Calu3 (cell line): ENCODE results near the gene MDH1B. TPM values are rescaled to one million over a fixed set of nuclear protein-coding genes. Genes with fewer than 3 reads are reported as not detected.

Experiments
- BruUV-seq: library from RNA; stranded (reverse); fragments of 400-500 nt; replicated peaks from 2 replicates; lab custom pipeline; 2021; lab: Mats Ljungman, UMichigan
- CTCF ChIA-PET: fragments of 300-600 bp; sonication (Branson Sonifier 250); formaldehyde crosslinking; loops from one replicate; lab custom pipeline; 2022; ENCODE audit warnings: antibody characterized with exemption; lab: Charles Lee
- DNase-seq: peaks from one replicate; pipeline ENCODE4 v3.0.0; 2022
- H3K27ac Mint-ChIP-seq: one replicate; pipeline ENCODE4 v1.8.0; 2022; ENCODE audit warnings: mixed read lengths; ENCODE audit not compliant: unreplicated experiment
- H3K27me3 Mint-ChIP-seq: one replicate; pipeline ENCODE4 v1.8.0; 2022; ENCODE audit warnings: mixed read lengths; ENCODE audit not compliant: unreplicated experiment
- H3K36me3 Mint-ChIP-seq: one replicate; pipeline ENCODE4 v1.8.0; 2022; ENCODE audit warnings: mild to moderate bottlenecking, moderate library complexity, mixed read lengths; ENCODE audit not compliant: insufficient read depth, unreplicated experiment
- H3K4me1 Mint-ChIP-seq: one replicate; pipeline ENCODE4 v1.8.0; 2022; ENCODE audit warnings: mild to moderate bottlenecking, low read depth, mixed read lengths; ENCODE audit not compliant: unreplicated experiment
- H3K4me3 Mint-ChIP-seq: one replicate; pipeline ENCODE4 v1.8.0; 2022; ENCODE audit warnings: mild to moderate bottlenecking, low read depth, moderate library complexity, mixed read lengths; ENCODE audit not compliant: unreplicated experiment
- H3K9me3 Mint-ChIP-seq: one replicate; pipeline ENCODE4 v1.8.0; 2022; ENCODE audit warnings: low read depth, mixed read lengths; ENCODE audit not compliant: unreplicated experiment
- CTCF ChIP-seq: fragments of 200-600 bp; IDR thresholded peaks from one replicate; pipeline ENCODE4 v1.8.0; 2022; ENCODE audit warnings: antibody characterized with exemption; ENCODE audit not compliant: unreplicated experiment
- intact Hi-C: fragments of 100-400 bp; cut with micrococcal nuclease; formaldehyde crosslinking; loops from one replicate; pipeline ENCODE4 v1.10.0; 2022; ENCODE audit not compliant: unreplicated experiment
- total RNA-seq: library from RNA; stranded (reverse); gene quantifications from 2 replicates; pipeline ENCODE4 v1.2.3, GENCODE V29; 2022

The MDH1B gene
- total RNA-seq, 1 experiment from 2014 or later: 0.94 TPM

- TF ChIP-seq CTCF: no peak
- Mint-ChIP-seq H3K27ac (no peak overlapping the region), H3K9me3 (no peaks in the 10 kb centered on the region), H3K4me1 (no peaks in the 10 kb centered on the region), H3K27me3 (no peaks in the 10 kb centered on the region), H3K4me3 (no peak overlapping the region), H3K36me3 (peaks cover 39% of the 10 kb centered on the region)
- no TSS peak for BruUV-seq
- intact Hi-C loops: no loop called here
- CTCF ChIA-PET: interaction anchor here (0.6 kb wide), 1 partner anchor 129 kb away, joined by 3 read pairs; no protein-coding TSS in a partner anchor
- DNase-seq: no peak
These were observed 27.5 kb upstream of the MDH1B start for GRCh38 chr2:206792645-206793044.

- Mint-ChIP-seq H3K4me3 (no peak overlapping the region), H3K27ac (no peak overlapping the region), H3K9me3 (no peaks in the 10 kb centered on the region), H3K27me3 (no peaks in the 10 kb centered on the region), H3K36me3 (peaks cover 31% of the 10 kb centered on the region), H3K4me1 (no peaks in the 10 kb centered on the region)
- intact Hi-C loops: no loop called here
- BruUV-seq: no TSS peak
- no peak for DNase-seq
- CTCF ChIA-PET: no interaction called here
- no peak for TF ChIP-seq CTCF
These were observed 25.3 kb upstream of the MDH1B start for GRCh38 chr2:206790311-206790935.

- DNase-seq: no peak
- Mint-ChIP-seq H3K27ac (no peak overlapping the region), H3K4me1 (no peaks in the 10 kb centered on the region), H3K9me3 (no peaks in the 10 kb centered on the region), H3K36me3 (peaks cover 24% of the 10 kb centered on the region), H3K27me3 (no peaks in the 10 kb centered on the region), H3K4me3 (no peak overlapping the region)
- CTCF ChIA-PET: no interaction called here
- no TSS peak for BruUV-seq
- intact Hi-C loops: no loop called here
- TF ChIP-seq CTCF: no peak
These were observed 19.6 kb upstream of the MDH1B start for GRCh38 chr2:206784559-206785353.

GRCh38 chr2:206783718-206784117 is 18.6 kb upstream of the MDH1B start:
- Mint-ChIP-seq H3K4me1 (no peaks in the 10 kb centered on the region), H3K27ac (no peak overlapping the region), H3K27me3 (no peaks in the 10 kb centered on the region), H3K36me3 (peaks cover 20% of the 10 kb centered on the region), H3K9me3 (no peaks in the 10 kb centered on the region), H3K4me3 (no peak overlapping the region)
- peak; percentile 14 for DNase-seq
- CTCF ChIA-PET: no interaction called here
- TF ChIP-seq CTCF: peak; percentile 66
- no TSS peak for BruUV-seq
- intact Hi-C loops: no loop called here
